Measurements from ENCODE around the gene ROS1. TPM values are rescaled to one million over a fixed set of nuclear protein-coding genes. Genes with fewer than 3 reads are reported as not detected.

Gene ROS1
- total and polyA plus RNA-seq, 10 of the 15 experiments (the other 5 are each of a cell fraction or from before 2014, with no cell fraction given) = under 0.01 to 0.07 (median 0.03) TPM; not detected in 5

DNA sequence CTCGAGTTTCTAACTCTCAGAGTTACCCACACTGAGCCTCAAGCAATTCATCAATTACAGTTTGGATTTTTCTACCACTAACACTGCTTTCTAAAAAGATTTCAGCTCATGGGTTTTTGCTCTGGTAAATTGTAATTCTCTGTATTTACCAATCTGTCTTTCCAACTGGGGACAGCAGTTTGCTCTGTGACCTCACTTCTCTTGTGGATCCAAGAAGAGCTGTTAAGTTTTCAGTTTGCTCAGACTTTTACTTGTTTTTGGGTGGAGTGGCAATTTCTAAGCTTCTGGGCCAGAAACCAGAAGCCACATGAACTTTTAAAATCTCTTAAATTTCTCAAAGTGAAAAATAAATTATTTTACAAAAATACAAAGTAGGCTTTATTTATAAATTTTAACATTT lies 74.2 kb downstream of the ROS1 start:
- 0% methylated on average over 1 of the region's 1 CpG for WGBS (ENCODE audit: insufficient coverage, insufficient replicate concordance, low lambda C conversion rate, missing lambda C conversion rate)
- Histone ChIP-seq H3K4me1 (ENCODE audit: control insufficient read depth, insufficient read depth, low read length) (no peaks in the 10 kb centered on the region), H3K4me2 (ENCODE audit: control insufficient read depth, insufficient read depth) (no peak overlapping the region), H3K27ac (ENCODE audit: control insufficient read depth, insufficient read depth) (no peak overlapping the region), H3K4me3 (no peak overlapping the region), H3K9me3 (replicated peaks; ENCODE audit: control insufficient read depth, insufficient read depth, low read length) (no peaks in the 10 kb centered on the region), H3K27me3 (replicated peaks in 1 of 2; ENCODE audit: control insufficient read depth in 2 of 2, insufficient read depth in 2 of 2, low read length in 1 of 2) (no peaks in the 10 kb centered on the region), H3K9ac (ENCODE audit: control insufficient read depth, insufficient read depth, low read length) (no peak overlapping the region), H4K20me1 (ENCODE audit: control insufficient read depth, insufficient read depth) (no peaks in the 10 kb centered on the region), H3K79me2 (ENCODE audit: control insufficient read depth, insufficient read depth, low read length) (no peaks in the 10 kb centered on the region), H3K36me3 (ENCODE audit: control insufficient read depth in 2 of 2, insufficient read depth in 2 of 2, low read length in 1 of 2) (no peaks in the 10 kb centered on the region), H2AFZ (ENCODE audit: control insufficient read depth, low read depth, low read length) (no peak overlapping the region)
- ATAC-seq = no peak
- ChIA-PET SMC1A (ENCODE audit: uncharacterized antibody, unreplicated experiment) (interaction anchor here (0.8 to 1.2 kb wide), 2 partner anchors 10 to 253 kb away, joined by 3 read pairs; no protein-coding TSS in a partner anchor), POLR2A (no interaction called here), CTCF (interaction anchor here (1.5 to 2.6 kb wide), 2 partner anchors 28 to 253 kb away, joined by 3 to 12 read pairs; no protein-coding TSS in a partner anchor), RAD21 (ENCODE audit: unreplicated experiment) (no interaction called here)
- DNase-seq (ENCODE audit: low read depth, low spot score) = no peak
- BruUV-seq (replicated peaks) = no TSS peak
- no peak for TF ChIP-seq EP300 (IDR thresholded peaks at IDR 0.05; ENCODE audit: borderline replicate concordance in 1 of 2, control insufficient read depth in 1 of 2, low read depth in 2 of 2, low read length in 2 of 2)
- no peak for TF ChIP-seq FOXM1 (IDR thresholded peaks at IDR 0.05; ENCODE audit: low read depth, low read length)
- TF ChIP-seq ZNF622 (IDR thresholded peaks at IDR 0.05) = no peak
- TF ChIP-seq, protein P1, sequence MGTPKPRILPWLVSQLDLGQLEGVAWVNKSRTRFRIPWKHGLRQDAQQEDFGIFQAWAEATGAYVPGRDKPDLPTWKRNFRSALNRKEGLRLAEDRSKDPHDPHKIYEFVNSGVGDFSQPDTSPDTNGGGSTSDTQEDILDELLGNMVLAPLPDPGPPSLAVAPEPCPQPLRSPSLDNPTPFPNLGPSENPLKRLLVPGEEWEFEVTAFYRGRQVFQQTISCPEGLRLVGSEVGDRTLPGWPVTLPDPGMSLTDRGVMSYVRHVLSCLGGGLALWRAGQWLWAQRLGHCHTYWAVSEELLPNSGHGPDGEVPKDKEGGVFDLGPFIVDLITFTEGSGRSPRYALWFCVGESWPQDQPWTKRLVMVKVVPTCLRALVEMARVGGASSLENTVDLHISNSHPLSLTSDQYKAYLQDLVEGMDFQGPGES (IDR thresholded peaks at IDR 0.05) = no peak
- no peak for TF ChIP-seq GABPA (IDR thresholded peaks at IDR 0.05; ENCODE audit: low read depth)
- TF ChIP-seq STAT1 (conservative IDR thresholded peaks at IDR 0.05) = no peak
- TF ChIP-seq FOS (IDR thresholded peaks at IDR 0.05; ENCODE audit: borderline replicate concordance, extremely low read depth, insufficient read length) = no peak
- TF ChIP-seq BMI1 (IDR thresholded peaks at IDR 0.05; ENCODE audit: borderline replicate concordance) = no peak
- no peak for TF ChIP-seq RELB (IDR thresholded peaks at IDR 0.05; ENCODE audit: low read depth)
- no peak for TF ChIP-seq YBX1 (IDR thresholded peaks at IDR 0.05)
- TF ChIP-seq ESRRA (IDR thresholded peaks at IDR 0.05; ENCODE audit: low read length) = no peak
- no peak for TF ChIP-seq JUND (IDR thresholded peaks at IDR 0.05; ENCODE audit: low read depth, low read length)
- no peak for TF ChIP-seq USF1 (IDR thresholded peaks at IDR 0.05; ENCODE audit: borderline replicate concordance, extremely low read length, insufficient read depth, low read depth, low read length)
- TF ChIP-seq RCOR1 (conservative IDR thresholded peaks at IDR 0.05; ENCODE audit: low read depth, low read length) = no peak
- no peak for TF ChIP-seq CREM (IDR thresholded peaks at IDR 0.05; ENCODE audit: low read depth)
- no peak for TF ChIP-seq NRF1 (conservative IDR thresholded peaks at IDR 0.05; ENCODE audit: low read depth, low read length)
- TF ChIP-seq POLR2AphosphoS2 (IDR thresholded peaks at IDR 0.05; ENCODE audit: low read depth, low read length) = no peak
- no peak for TF ChIP-seq TARDBP (IDR thresholded peaks at IDR 0.05; ENCODE audit: borderline replicate concordance)
- in situ Hi-C loops (cut with MboI) (loop anchor here (10.0 kb wide), 1 partner anchor 203 kb away; no protein-coding TSS in a partner anchor), intact Hi-C loops (cut with micrococcal nuclease; ENCODE audit: unreplicated experiment) (no loop called here)
- FAIRE-seq = no peak

Measured in GM12878 (cell line).